ENCODE measurements around the gene EFL1.
A peak's percentile ranks its signal among the peaks of the same experiment; 100 is the strongest.

Gene EFL1

GRCh38 chr15:82108489-82109078 lies 153.9 kb downstream of the EFL1 start:
- peak; percentile 13 for DNase-seq (ENCODE audit: low read depth)
- peak; percentile 98 for TF ChIP-seq CTCF (IDR thresholded peaks at IDR 0.05; ENCODE audit: control insufficient read depth, extremely low read depth, insufficient read depth)
- no peak overlapping the region for H3K4me3 ChIP-seq (ENCODE audit: low read depth, low read length)

GRCh38 chr15:82106679-82107078 lies 155.9 kb downstream of the EFL1 start:
- no peak for TF ChIP-seq CTCF (IDR thresholded peaks at IDR 0.05; ENCODE audit: control insufficient read depth, extremely low read depth, insufficient read depth)
- no peak overlapping the region for H3K4me3 ChIP-seq (ENCODE audit: low read depth, low read length)
- DNase-seq (ENCODE audit: low read depth): no peak

DNA sequence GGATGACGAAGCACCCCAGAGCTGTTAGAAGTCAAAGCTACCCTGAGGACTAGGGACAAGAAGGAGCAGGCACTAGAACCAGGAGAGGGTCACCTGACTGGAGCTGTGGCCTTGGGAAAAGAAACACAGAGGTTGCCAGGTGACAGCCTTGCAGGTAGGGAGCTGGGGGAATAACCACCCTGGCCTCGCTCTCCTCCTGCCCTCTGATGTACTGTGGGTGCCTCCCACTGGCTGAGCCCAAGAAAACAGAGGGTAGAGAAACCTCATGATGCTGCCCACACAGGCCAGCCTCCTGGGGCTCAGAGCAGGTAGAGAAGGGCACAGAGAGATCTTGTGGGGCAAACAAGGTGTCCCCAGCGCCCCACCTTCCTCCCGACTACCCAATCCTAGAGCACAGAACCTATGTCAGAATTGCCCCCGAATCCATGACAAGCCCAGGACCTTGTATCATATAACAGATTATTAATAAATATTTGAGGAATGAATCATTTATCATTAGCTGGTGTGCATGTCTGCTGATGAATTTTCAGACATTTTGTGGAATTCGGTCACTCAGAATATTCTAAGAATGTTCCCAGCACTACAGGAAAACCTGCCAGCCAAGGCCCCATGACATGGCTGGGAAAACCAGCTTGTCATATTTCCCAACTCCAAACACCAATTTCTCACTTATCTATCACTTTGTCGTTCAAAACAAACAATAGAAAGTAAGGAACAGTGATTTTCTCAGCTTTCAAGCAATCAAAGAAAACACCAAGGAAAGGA lies 156.9 kb downstream of the EFL1 start:
- no peak overlapping the region for H3K4me3 ChIP-seq (ENCODE audit: low read depth, low read length)
- no peak for DNase-seq (ENCODE audit: low read depth)
- TF ChIP-seq CTCF (IDR thresholded peaks at IDR 0.05; ENCODE audit: control insufficient read depth, extremely low read depth, insufficient read depth): peak; percentile 52

GRCh38 chr15:82103468-82103867 lies 159.1 kb downstream of the EFL1 start:
- peak; percentile 42; the same call in 1 of the 2 replicates for TF ChIP-seq CTCF (IDR thresholded peaks at IDR 0.05; ENCODE audit: control insufficient read depth, extremely low read depth, insufficient read depth)
- H3K4me3 ChIP-seq (ENCODE audit: low read depth, low read length): no peak overlapping the region
- DNase-seq (ENCODE audit: low read depth): no peak

DNA sequence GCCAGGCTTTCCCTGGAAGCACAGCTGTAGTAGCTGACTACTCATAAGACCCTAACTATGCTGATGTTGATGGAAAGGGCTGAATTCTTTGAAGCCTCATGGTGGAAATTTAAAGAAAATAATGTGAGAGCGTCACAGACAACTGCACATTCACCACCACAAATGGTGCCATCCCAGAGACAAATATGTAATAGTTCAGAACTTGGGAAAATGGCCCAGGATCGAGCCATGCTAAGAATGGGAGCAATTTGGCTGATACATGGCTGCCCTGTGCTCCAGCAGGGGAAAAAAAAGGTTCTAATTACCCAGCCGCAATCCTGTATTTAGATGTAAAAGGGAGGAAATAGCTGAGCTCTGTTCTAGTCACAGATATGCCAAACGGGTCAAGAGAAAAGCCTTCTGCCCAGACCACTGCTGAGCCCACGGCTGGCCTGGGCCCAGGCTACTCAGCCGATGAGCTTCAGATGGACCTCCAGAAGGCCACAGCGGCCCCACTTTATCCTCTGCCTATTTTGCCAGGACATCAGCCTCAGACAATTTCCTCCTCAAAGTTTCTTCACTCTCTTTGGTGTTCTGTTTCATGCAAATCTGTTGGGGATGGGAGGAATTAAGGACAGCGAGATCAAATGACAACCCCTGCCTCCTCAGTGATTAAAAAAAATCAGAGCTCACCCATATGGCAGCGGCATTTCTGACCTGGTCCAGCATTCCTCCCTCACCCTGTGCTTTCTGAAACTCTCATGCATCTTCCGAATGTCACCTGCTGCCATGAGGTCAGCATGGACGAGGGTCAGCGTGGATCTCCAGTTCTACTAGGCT lies 162.2 kb downstream of the EFL1 start:
- TF ChIP-seq CTCF (IDR thresholded peaks at IDR 0.05; ENCODE audit: control insufficient read depth, extremely low read depth, insufficient read depth): no peak
- no peak overlapping the region for H3K4me3 ChIP-seq (ENCODE audit: low read depth, low read length)
- no peak for DNase-seq (ENCODE audit: low read depth)

DNA sequence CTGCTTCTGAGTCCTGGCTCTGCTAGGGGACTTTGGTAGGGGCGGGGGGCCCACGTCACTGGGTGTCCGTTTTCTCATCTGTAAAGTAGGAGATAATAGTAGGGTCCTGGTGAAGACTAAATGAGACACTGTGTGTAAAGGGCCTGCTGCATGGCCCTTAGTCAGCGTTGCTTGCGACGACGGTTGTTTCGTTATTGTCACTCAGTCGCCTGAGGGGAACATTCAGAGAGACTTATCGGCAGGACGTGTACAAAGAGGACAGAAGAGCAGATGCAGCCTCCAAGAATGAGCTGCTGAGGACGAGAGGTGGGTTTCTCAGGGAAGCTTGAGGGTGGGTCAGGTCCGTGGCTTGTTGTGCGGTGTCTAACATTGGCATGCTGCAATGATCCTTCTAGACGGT lies 163.9 kb downstream of the EFL1 start:
- TF ChIP-seq CTCF (IDR thresholded peaks at IDR 0.05; ENCODE audit: control insufficient read depth, extremely low read depth, insufficient read depth): no peak
- no peak for DNase-seq (ENCODE audit: low read depth)
- H3K4me3 ChIP-seq (ENCODE audit: low read depth, low read length): no peak overlapping the region

Measured in LNCaP clone FGC (cell line).